Peyer's patch (tissue), 4 donors: ENCODE results near the gene DCAF8L2.

Source experiments
- CTCF ChIP-seq, 6 experiments: fragments of 450-650 bp in 4 of 6; fragments of 200-600 bp in 2 of 6; sonication (generic) in 1 of 6; IDR thresholded peaks; one replicate each; pipeline ENCODE4 v1.5.1; 2017 to 2019; ENCODE audit warnings: antibody characterized with exemption in 6 of 6, mild to moderate bottlenecking in 3 of 6, moderate library complexity in 1 of 6
- POLR2A ChIP-seq, 2 donors: fragments of 450-650 bp; IDR thresholded peaks; one replicate each; pipeline ENCODE4 v1.5.1; 2017; ENCODE audit warnings: antibody characterized with exemption in 2 of 2, mild to moderate bottlenecking in 2 of 2, moderate library complexity in 2 of 2

- TF ChIP-seq CTCF (IDR thresholded peaks at IDR 0.05): no peak
- no peak for TF ChIP-seq POLR2A (IDR thresholded peaks at IDR 0.05)
Measured at GRCh38 chrX:27598312-27598711, 8.2 kb downstream of the DCAF8L2 start.
